Renal cortical epithelial cell (primary cell): ENCODE results near the gene ABCB8. TPM values are rescaled to one million over a fixed set of nuclear protein-coding genes. Genes with fewer than 3 reads are reported as not detected.

Experiments
- DNase-seq: peaks from one replicate; pipeline ENCODE4 v3.0.0-alpha.2; 2011; ENCODE audit warnings: low read depth
- total RNA-seq: library from RNA; depleted of rRNA; stranded (reverse); fragments of >200 nt; gene quantifications from 2 replicates; pipeline ENCODE4 v1.2.3, GENCODE V29; 2014

The ABCB8 gene
- 31.0 and 43.4 TPM in 2 replicates for total RNA-seq

- DNase-seq, result peak; percentile 98
Observed at GRCh38 chr7:151028131-151028947, at the start of gene ABCB8. TSS of gene ABCB8 (plus strand) at chr7:151028450. CDS start at chr7:151028516, 66 bp downstream.

GRCh38 chr7:150979713-150980390, 48.4 kb upstream of the ABCB8 start:
- no peak for DNase-seq

GRCh38 chr7:150980663-150981062, 47.6 kb upstream of the ABCB8 start:
- DNase-seq, result no peak

GRCh38 chr7:150981644-150982043, 46.6 kb upstream of the ABCB8 start:
- no peak for DNase-seq

- DNase-seq, result no peak
Observed at GRCh38 chr7:150982351-150982750, 45.9 kb upstream of the ABCB8 start.

GRCh38 chr7:150983893-150984368, 44.3 kb upstream of the ABCB8 start:
- DNase-seq, result peak; percentile 38

- peak; percentile 17 for DNase-seq
Observed at GRCh38 chr7:150986099-150986512, 42.1 kb upstream of the ABCB8 start.

GRCh38 chr7:150986556-150986955, 41.7 kb upstream of the ABCB8 start:
- DNase-seq, result no peak

GRCh38 chr7:150988230-150989226, 39.7 kb upstream of the ABCB8 start:
- no peak for DNase-seq

- no peak for DNase-seq
Observed at GRCh38 chr7:150989456-150989855, 38.8 kb upstream of the ABCB8 start.

GRCh38 chr7:150990416-150991186, 37.6 kb upstream of the ABCB8 start, which contains the start of gene NOS3:
TSS of gene NOS3 (plus strand) at chr7:150991017. CDS start at chr7:150993804, 2,787 bp downstream.
- DNase-seq, result peak; percentile 14

- DNase-seq, result no peak
Observed at GRCh38 chr7:150992051-150992640, 36.1 kb upstream of the ABCB8 start.

- DNase-seq, result no peak
Observed at GRCh38 chr7:150992833-150993302, 35.4 kb upstream of the ABCB8 start.

- DNase-seq, result no peak
Observed at GRCh38 chr7:150993511-150993910, 34.7 kb upstream of the ABCB8 start.

- no peak for DNase-seq
Observed at GRCh38 chr7:150994141-150994837, 34.0 kb upstream of the ABCB8 start.

- DNase-seq, result no peak
Observed at GRCh38 chr7:150994838-150995510, 33.3 kb upstream of the ABCB8 start.

GRCh38 chr7:150996376-150997074, 31.7 kb upstream of the ABCB8 start:
- no peak for DNase-seq

- no peak for DNase-seq
Observed at GRCh38 chr7:150997075-150997511, 31.2 kb upstream of the ABCB8 start.
